Measurements from ENCODE around the gene GNRHR.
"Not testable (repeated sequence)": the region's sequence is repeated elsewhere in the genome, so short reads cannot be mapped to it uniquely, and the experiment has no call there.

GNRHR gene

DNA sequence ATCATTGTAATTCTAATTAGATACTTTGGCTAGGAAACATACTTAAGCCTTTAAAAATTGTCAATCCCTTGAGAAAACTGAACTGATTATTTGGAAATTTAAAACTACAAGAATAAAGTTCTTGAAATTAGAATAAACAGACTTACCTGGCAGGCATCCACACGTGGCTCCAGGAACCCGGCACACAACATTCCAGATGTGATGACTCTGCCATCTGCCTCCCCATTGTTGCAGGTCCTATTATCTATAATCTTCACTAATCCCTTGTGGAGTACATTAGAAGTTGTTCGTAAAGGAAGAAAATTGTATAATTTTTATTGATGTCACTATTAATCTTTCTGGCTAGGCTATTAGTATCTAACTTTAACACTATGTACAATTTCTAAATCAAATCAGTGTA is 16.2 kb upstream of the GNRHR start:
- TF ChIP-seq, protein P1, sequence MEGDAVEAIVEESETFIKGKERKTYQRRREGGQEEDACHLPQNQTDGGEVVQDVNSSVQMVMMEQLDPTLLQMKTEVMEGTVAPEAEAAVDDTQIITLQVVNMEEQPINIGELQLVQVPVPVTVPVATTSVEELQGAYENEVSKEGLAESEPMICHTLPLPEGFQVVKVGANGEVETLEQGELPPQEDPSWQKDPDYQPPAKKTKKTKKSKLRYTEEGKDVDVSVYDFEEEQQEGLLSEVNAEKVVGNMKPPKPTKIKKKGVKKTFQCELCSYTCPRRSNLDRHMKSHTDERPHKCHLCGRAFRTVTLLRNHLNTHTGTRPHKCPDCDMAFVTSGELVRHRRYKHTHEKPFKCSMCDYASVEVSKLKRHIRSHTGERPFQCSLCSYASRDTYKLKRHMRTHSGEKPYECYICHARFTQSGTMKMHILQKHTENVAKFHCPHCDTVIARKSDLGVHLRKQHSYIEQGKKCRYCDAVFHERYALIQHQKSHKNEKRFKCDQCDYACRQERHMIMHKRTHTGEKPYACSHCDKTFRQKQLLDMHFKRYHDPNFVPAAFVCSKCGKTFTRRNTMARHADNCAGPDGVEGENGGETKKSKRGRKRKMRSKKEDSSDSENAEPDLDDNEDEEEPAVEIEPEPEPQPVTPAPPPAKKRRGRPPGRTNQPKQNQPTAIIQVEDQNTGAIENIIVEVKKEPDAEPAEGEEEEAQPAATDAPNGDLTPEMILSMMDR (IDR thresholded peaks at IDR 0.05) = no peak
- no peak for TF ChIP-seq ZFX (IDR thresholded peaks at IDR 0.05; ENCODE audit: borderline replicate concordance)
- H3K27ac ChIP-seq = no peak overlapping the region

DNA sequence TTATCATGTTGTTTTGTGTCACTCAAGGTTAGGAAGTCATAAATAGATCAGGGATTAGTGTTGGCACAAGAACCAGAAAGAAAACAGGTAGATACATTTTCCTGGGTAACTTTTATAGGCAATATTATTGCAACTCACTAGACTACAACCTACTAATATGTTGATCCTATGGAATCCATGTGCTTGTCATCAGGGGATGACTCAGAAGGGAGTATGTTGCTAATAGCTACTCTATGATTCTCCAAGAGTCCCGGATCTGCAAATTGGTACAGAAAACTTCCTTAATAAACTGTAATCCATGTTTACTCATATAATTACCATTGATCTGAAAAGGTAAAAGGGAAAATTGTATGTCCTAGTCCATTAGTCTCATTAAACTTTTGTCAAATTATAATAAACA is 11.7 kb upstream of the GNRHR start:
- TF ChIP-seq, protein P1 (IDR thresholded peaks at IDR 0.05) = no peak
- no peak for TF ChIP-seq ZFX (IDR thresholded peaks at IDR 0.05; ENCODE audit: borderline replicate concordance)
- no peak overlapping the region for H3K27ac ChIP-seq

GRCh38 chr4:67765401-67765800 is 11.2 kb upstream of the GNRHR start:
- H3K27ac ChIP-seq = no peak overlapping the region
- TF ChIP-seq, protein P1 (IDR thresholded peaks at IDR 0.05) = no peak
- TF ChIP-seq ZFX (IDR thresholded peaks at IDR 0.05; ENCODE audit: borderline replicate concordance) = no peak

- TF ChIP-seq, protein P1 (IDR thresholded peaks at IDR 0.05) = no peak
- TF ChIP-seq ZFX (IDR thresholded peaks at IDR 0.05; ENCODE audit: borderline replicate concordance) = no peak
- H3K27ac ChIP-seq = no peak overlapping the region
Observed at GRCh38 chr4:67764183-67764582, 10.0 kb upstream of the GNRHR start.

GRCh38 chr4:67762086-67762485 is 7.9 kb upstream of the GNRHR start:
- no peak overlapping the region for H3K27ac ChIP-seq
- no peak for TF ChIP-seq ZFX (IDR thresholded peaks at IDR 0.05; ENCODE audit: borderline replicate concordance)
- TF ChIP-seq, protein P1 (IDR thresholded peaks at IDR 0.05) = no peak

DNA sequence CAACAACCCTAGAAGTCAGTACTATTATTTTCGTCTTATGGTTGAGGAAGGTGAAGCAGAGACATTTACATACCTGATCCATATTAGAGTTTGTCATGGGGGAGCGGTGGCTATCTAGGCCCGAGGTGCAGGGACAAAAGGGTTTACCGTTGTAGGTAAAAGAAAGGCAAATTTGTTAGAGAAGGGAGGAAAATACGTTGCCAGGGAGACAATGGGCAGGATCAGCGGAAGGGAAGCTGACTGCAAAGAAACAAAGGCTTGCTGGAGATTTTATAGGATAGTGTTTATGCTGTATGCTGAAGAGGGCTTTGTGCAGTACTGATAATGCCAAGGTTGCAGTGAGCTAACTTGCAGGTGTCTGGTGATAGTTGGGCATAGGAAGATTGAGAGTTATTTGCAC is 2.8 kb upstream of the GNRHR start:
- not testable (repeated sequence) for H3K27ac ChIP-seq

GRCh38 chr4:67755974-67756373 is 1.8 kb upstream of the GNRHR start:
- H3K27ac ChIP-seq = no peak overlapping the region
- TF ChIP-seq, protein P1 (IDR thresholded peaks at IDR 0.05) = no peak
- TF ChIP-seq ZFX (IDR thresholded peaks at IDR 0.05; ENCODE audit: borderline replicate concordance) = no peak

- no peak overlapping the region for H3K27ac ChIP-seq
- TF ChIP-seq, protein P1 (IDR thresholded peaks at IDR 0.05) = no peak
- no peak for TF ChIP-seq ZFX (IDR thresholded peaks at IDR 0.05; ENCODE audit: borderline replicate concordance)
Observed at GRCh38 chr4:67751260-67751659, 2.9 kb downstream of the GNRHR start.

Data from 22Rv1 (cell line).